ENCODE data around the gene GPLD1. TPM values are rescaled to one million over a fixed set of nuclear protein-coding genes. Genes with fewer than 3 reads are reported as not detected.
A peak's percentile ranks its signal among the peaks of the same experiment; 100 is the strongest.

The GPLD1 gene
- total RNA-seq, 1 experiment from 2014 or later: not detected

GRCh38 chr6:24504649-24505586 is 15.5 kb upstream of the GPLD1 start:
- no peaks in the 10 kb centered on the region for H3K27me3 ChIP-seq
- H3K36me3 ChIP-seq: no peaks in the 10 kb centered on the region
- no peaks in the 10 kb centered on the region for H3K9me3 ChIP-seq
- DNase-seq: no peak
- H3K4me3 ChIP-seq: no peak overlapping the region

GRCh38 chr6:24504287-24504648 is 14.9 kb upstream of the GPLD1 start:
- Histone ChIP-seq H3K36me3 (no peaks in the 10 kb centered on the region), H3K9me3 (no peaks in the 10 kb centered on the region), H3K27me3 (no peaks in the 10 kb centered on the region), H3K4me3 (no peak overlapping the region)
- no peak for DNase-seq

- H3K9me3 ChIP-seq: no peaks in the 10 kb centered on the region
- H3K27me3 ChIP-seq: no peaks in the 10 kb centered on the region
- no peaks in the 10 kb centered on the region for H3K36me3 ChIP-seq
- no peak for DNase-seq
- no peak overlapping the region for H3K4me3 ChIP-seq
These were observed 12.5 kb upstream of the GPLD1 start for GRCh38 chr6:24501914-24502313.

GRCh38 chr6:24501374-24501773 is 12.0 kb upstream of the GPLD1 start:
- Histone ChIP-seq H3K27me3 (no peaks in the 10 kb centered on the region), H3K9me3 (no peaks in the 10 kb centered on the region), H3K4me3 (no peak overlapping the region), H3K36me3 (no peaks in the 10 kb centered on the region)
- no peak for DNase-seq

GRCh38 chr6:24500683-24501082 is 11.3 kb upstream of the GPLD1 start:
- H3K4me3 ChIP-seq: no peak overlapping the region
- H3K9me3 ChIP-seq: no peaks in the 10 kb centered on the region
- no peaks in the 10 kb centered on the region for H3K36me3 ChIP-seq
- no peak for DNase-seq
- no peaks in the 10 kb centered on the region for H3K27me3 ChIP-seq

GRCh38 chr6:24497254-24497970 is 8.0 kb upstream of the GPLD1 start:
- Histone ChIP-seq H3K4me3 (no peak overlapping the region), H3K36me3 (no peaks in the 10 kb centered on the region), H3K27me3 (no peaks in the 10 kb centered on the region), H3K9me3 (no peaks in the 10 kb centered on the region)
- DNase-seq: no peak

- Histone ChIP-seq H3K27me3 (no peaks in the 10 kb centered on the region), H3K4me3 (peak within 1 kb of the TSS; percentile 44), H3K36me3 (no peaks in the 10 kb centered on the region), H3K9me3 (no peaks in the 10 kb centered on the region)
- peak; percentile 49 for DNase-seq
These were observed 5.7 kb upstream of the GPLD1 start, which contains the start of gene ALDH5A1 for GRCh38 chr6:24494821-24495795. Gene ALDH5A1, plus strand, starts transcription at chr6:24494969. Its CDS starts 28 bp downstream, at chr6:24494997.

- H3K27me3 ChIP-seq: no peaks in the 10 kb centered on the region
- no peaks in the 10 kb centered on the region for H3K36me3 ChIP-seq
- no peaks in the 10 kb centered on the region for H3K9me3 ChIP-seq
- peak overlapping the region; percentile 44 for H3K4me3 ChIP-seq
- no peak for DNase-seq
These were observed 4.8 kb upstream of the GPLD1 start for GRCh38 chr6:24493945-24494820.

- Histone ChIP-seq H3K4me3 (no peak overlapping the region), H3K9me3 (no peaks in the 10 kb centered on the region), H3K27me3 (no peaks in the 10 kb centered on the region), H3K36me3 (no peaks in the 10 kb centered on the region)
- DNase-seq: no peak
These were observed 3.1 kb upstream of the GPLD1 start for GRCh38 chr6:24492475-24492874.

- DNase-seq: no peak
- Histone ChIP-seq H3K36me3 (no peaks in the 10 kb centered on the region), H3K27me3 (no peaks in the 10 kb centered on the region), H3K9me3 (no peaks in the 10 kb centered on the region), H3K4me3 (no peak overlapping the region)
These were observed 1.6 kb upstream of the GPLD1 start for GRCh38 chr6:24490948-24491347.

GRCh38 chr6:24489881-24490280 is 503 bp upstream of the GPLD1 start:
- Histone ChIP-seq H3K9me3 (no peaks in the 10 kb centered on the region), H3K4me3 (no peak overlapping the region), H3K36me3 (no peaks in the 10 kb centered on the region), H3K27me3 (no peaks in the 10 kb centered on the region)
- no peak for DNase-seq

- Histone ChIP-seq H3K9me3 (no peaks in the 10 kb centered on the region), H3K4me3 (no peak overlapping the region), H3K36me3 (no peaks in the 10 kb centered on the region), H3K27me3 (no peaks in the 10 kb centered on the region)
- DNase-seq: no peak
These were observed 3.3 kb downstream of the GPLD1 start for GRCh38 chr6:24486065-24486464.

- no peaks in the 10 kb centered on the region for H3K27me3 ChIP-seq
- H3K9me3 ChIP-seq: no peaks in the 10 kb centered on the region
- no peak for DNase-seq
- H3K36me3 ChIP-seq: no peaks in the 10 kb centered on the region
- no peak overlapping the region for H3K4me3 ChIP-seq
These were observed 4.6 kb downstream of the GPLD1 start for GRCh38 chr6:24484657-24485323.

GRCh38 chr6:24481449-24481848 is 7.9 kb downstream of the GPLD1 start:
- Histone ChIP-seq H3K4me3 (no peak overlapping the region), H3K9me3 (no peaks in the 10 kb centered on the region), H3K36me3 (no peaks in the 10 kb centered on the region), H3K27me3 (no peaks in the 10 kb centered on the region)
- no peak for DNase-seq

- Histone ChIP-seq H3K9me3 (no peaks in the 10 kb centered on the region), H3K4me3 (no peak overlapping the region), H3K36me3 (no peaks in the 10 kb centered on the region), H3K27me3 (no peaks in the 10 kb centered on the region)
- no peak for DNase-seq
These were observed 8.7 kb downstream of the GPLD1 start for GRCh38 chr6:24480705-24481104.

Data from MG63 (cell line).